Activated CD4-positive, alpha-beta memory T cell treated with anti-CD3 and anti-CD28 coated beads, Interleukin-2, amount 10 ng/mL, durations not matched to agents 7 days and 5 days (primary cell): Measurements from ENCODE around the gene PRKG1. TPM values are rescaled to one million over a fixed set of nuclear protein-coding genes. Genes with fewer than 3 reads are reported as not detected.
"Not testable (repeated sequence)": the region's sequence is repeated elsewhere in the genome, so short reads cannot be mapped to it uniquely, and the experiment has no call there.

ENCODE experiments used
- CTCF ChIA-PET: fragments of 350-600 bp; sonication (Branson Sonifier 250); formaldehyde crosslinking; loops from one replicate; lab custom pipeline; 2021; ENCODE audit warnings: antibody characterized with exemption, inconsistent platforms; lab: Charles Lee
- POLR2A ChIA-PET: fragments of 350-600 bp; sonication (Branson Sonifier 250); formaldehyde crosslinking; loops from one replicate; lab custom pipeline; 2021; ENCODE audit warnings: antibody characterized with exemption; lab: Charles Lee
- DNase-seq: peaks from one replicate; pipeline ENCODE4 v3.0.0-alpha.2; 2020
- H3K27ac Mint-ChIP-seq: one replicate; pipeline ENCODE4 v1.8.0; 2021; ENCODE audit warnings: mild to moderate bottlenecking, mixed read lengths
- H3K27me3 Mint-ChIP-seq: one replicate; pipeline ENCODE4 v1.8.0; 2021; ENCODE audit warnings: mixed read lengths
- H3K36me3 Mint-ChIP-seq: one replicate; pipeline ENCODE4 v1.8.0; 2021; ENCODE audit warnings: low read depth, mixed read lengths
- H3K4me1 Mint-ChIP-seq: one replicate; pipeline ENCODE4 v1.8.0; 2021; ENCODE audit warnings: mixed read lengths
- H3K4me3 Mint-ChIP-seq: one replicate; pipeline ENCODE4 v1.8.0; 2021; ENCODE audit warnings: mild to moderate bottlenecking, mixed read lengths
- H3K9me3 Mint-ChIP-seq: one replicate; pipeline ENCODE4 v1.8.0; 2021; ENCODE audit warnings: mixed read lengths
- total RNA-seq, 2 experiments: library from RNA; stranded (reverse); gene quantifications; one replicate each; pipeline ENCODE4 v1.2.3, GENCODE V29; 2021

The PRKG1 gene
- total RNA-seq, 2 experiments from 2014 or later: not detected

DNA sequence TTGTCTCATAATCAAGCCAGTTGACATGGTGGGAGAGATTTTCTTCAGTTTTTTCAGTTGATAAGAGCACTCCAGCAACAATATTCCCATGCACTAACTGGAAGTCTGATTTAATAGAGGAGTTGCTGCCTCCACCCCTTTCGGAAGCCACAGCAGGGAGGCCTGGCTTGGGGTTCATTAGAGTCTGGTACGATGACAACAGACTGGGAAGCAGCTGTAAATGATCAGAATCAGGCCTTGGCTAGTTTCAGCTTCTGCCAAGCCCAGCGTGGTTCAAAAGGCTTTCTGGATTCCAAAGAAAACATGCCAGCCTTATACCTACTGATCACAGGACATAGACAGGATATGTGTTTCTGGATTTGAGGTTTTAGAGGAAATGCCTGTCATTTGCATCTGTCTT is 351.1 kb downstream of the PRKG1 start:
- Mint-ChIP-seq H3K36me3 (no peaks in the 10 kb centered on the region), H3K9me3 (no peaks in the 10 kb centered on the region), H3K4me1 (no peaks in the 10 kb centered on the region), H3K27me3 (peaks cover 1% of the 10 kb centered on the region), H3K27ac (no peak overlapping the region), H3K4me3 (no peak overlapping the region)
- ChIA-PET CTCF (no interaction called here), POLR2A (no interaction called here)
- no peak for DNase-seq

GRCh38 chr10:51427758-51428157 is 353.5 kb downstream of the PRKG1 start:
- Mint-ChIP-seq H3K4me1 (no peaks in the 10 kb centered on the region), H3K9me3 (no peaks in the 10 kb centered on the region), H3K27ac (no peak overlapping the region), H3K36me3 (no peaks in the 10 kb centered on the region), H3K4me3 (no peak overlapping the region), H3K27me3 (peaks cover 1% of the 10 kb centered on the region)
- ChIA-PET CTCF (no interaction called here), POLR2A (no interaction called here)
- no peak for DNase-seq

GRCh38 chr10:51430506-51430905 is 356.2 kb downstream of the PRKG1 start:
- H3K27ac Mint-ChIP-seq: no peak overlapping the region
- POLR2A ChIA-PET: no interaction called here
- H3K4me1 Mint-ChIP-seq: no peaks in the 10 kb centered on the region
- H3K4me3 Mint-ChIP-seq: no peak overlapping the region
- H3K9me3 Mint-ChIP-seq: no peaks in the 10 kb centered on the region
- H3K27me3 Mint-ChIP-seq: no peaks in the 10 kb centered on the region
- no peaks in the 10 kb centered on the region for H3K36me3 Mint-ChIP-seq
- DNase-seq: no peak
- CTCF ChIA-PET: no interaction called here

GRCh38 chr10:51433949-51434475 is 359.7 kb downstream of the PRKG1 start:
- Mint-ChIP-seq H3K27me3 (no peaks in the 10 kb centered on the region), H3K36me3 (no peaks in the 10 kb centered on the region)
- POLR2A ChIA-PET: no interaction called here

DNA sequence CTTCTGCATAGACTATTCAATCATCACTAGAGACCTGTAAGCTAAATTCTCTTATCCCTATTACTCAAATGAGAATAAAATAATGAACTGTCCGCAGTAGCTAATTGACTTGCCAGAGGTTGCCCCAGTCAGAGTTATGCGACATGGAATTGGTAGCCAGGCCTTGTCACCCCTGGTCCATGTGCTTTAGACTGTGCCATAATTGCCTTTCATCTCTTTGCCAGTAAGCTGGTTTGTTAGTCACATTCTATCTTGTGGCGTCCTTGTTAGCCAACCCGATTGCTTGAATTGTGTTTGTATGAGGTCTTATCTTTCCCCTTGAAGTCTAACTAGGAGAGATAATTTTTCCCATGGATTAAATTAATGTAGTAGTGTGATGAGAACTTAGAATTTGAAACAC is 362.5 kb downstream of the PRKG1 start:
- no peak for DNase-seq
- ChIA-PET CTCF (no interaction called here), POLR2A (no interaction called here)
- no peaks in the 10 kb centered on the region for H3K27me3 Mint-ChIP-seq
- no peaks in the 10 kb centered on the region for H3K9me3 Mint-ChIP-seq
- H3K4me1 Mint-ChIP-seq: no peaks in the 10 kb centered on the region
- H3K4me3 Mint-ChIP-seq: no peak overlapping the region
- no peak overlapping the region for H3K27ac Mint-ChIP-seq
- no peaks in the 10 kb centered on the region for H3K36me3 Mint-ChIP-seq

More at GRCh38 chr10:51433949-51434475, 359.7 kb downstream of the PRKG1 start:
- CTCF ChIA-PET: no interaction called here
- Mint-ChIP-seq H3K4me3 (no peak overlapping the region), H3K4me1 (no peaks in the 10 kb centered on the region), H3K27ac (no peak overlapping the region), H3K9me3 (no peaks in the 10 kb centered on the region)
- no peak for DNase-seq

- Mint-ChIP-seq H3K4me1 (no peaks in the 10 kb centered on the region), H3K36me3 (no peaks in the 10 kb centered on the region), H3K27ac (no peak overlapping the region), H3K4me3 (no peak overlapping the region), H3K9me3 (no peaks in the 10 kb centered on the region), H3K27me3 (no peaks in the 10 kb centered on the region)
- no peak for DNase-seq
- ChIA-PET CTCF (interaction anchor here (0.8 kb wide), 1 partner anchor 51 kb away, joined by 3 read pairs; no protein-coding TSS in a partner anchor), POLR2A (no interaction called here)
Observed at GRCh38 chr10:51439645-51440044, 365.4 kb downstream of the PRKG1 start.

DNA sequence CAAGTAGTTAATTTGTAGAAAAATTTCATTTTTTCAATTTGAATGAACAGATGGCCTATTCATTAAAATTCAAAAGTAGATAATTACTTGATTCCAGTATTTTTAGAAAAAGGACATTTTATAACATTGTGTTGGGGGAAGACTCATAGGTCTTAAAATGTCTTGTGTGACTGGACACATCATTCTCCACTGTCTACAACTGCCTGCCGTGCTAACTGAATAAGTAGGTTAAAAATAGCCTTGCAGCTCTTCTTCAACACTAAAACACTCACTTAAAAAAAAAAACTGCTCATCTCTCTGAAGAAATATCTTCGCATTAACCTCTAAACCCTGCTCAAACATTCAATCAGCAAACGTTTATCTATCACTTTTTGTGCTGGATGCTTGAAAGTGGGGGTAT is 371.3 kb downstream of the PRKG1 start:
- H3K9me3 Mint-ChIP-seq: no peaks in the 10 kb centered on the region
- ChIA-PET CTCF (no interaction called here), POLR2A (no interaction called here)
- H3K4me3 Mint-ChIP-seq: no peak overlapping the region
- H3K4me1 Mint-ChIP-seq: no peaks in the 10 kb centered on the region
- DNase-seq: no peak
- H3K36me3 Mint-ChIP-seq: no peaks in the 10 kb centered on the region
- H3K27me3 Mint-ChIP-seq: no peaks in the 10 kb centered on the region
- no peak overlapping the region for H3K27ac Mint-ChIP-seq

DNA sequence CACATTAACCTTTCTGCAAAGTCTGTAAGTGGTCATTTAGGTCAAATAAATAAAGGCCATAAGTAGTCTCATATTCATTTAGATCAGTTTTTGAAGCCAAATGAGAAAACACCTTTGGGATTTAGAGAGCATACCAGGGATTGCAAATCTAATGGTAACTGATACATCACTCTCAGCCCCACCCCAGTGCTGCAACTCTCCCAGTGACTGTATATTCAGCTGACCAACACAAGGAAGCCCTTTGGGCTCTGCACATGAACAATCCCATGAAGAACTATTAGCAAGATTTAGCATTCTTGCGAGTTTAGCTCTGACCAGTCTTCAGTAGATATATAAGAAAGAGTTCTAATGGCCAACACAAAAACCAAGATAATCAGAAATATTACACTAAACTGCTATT is 372.8 kb downstream of the PRKG1 start:
- ChIA-PET POLR2A (no interaction called here), CTCF (no interaction called here)

DNA sequence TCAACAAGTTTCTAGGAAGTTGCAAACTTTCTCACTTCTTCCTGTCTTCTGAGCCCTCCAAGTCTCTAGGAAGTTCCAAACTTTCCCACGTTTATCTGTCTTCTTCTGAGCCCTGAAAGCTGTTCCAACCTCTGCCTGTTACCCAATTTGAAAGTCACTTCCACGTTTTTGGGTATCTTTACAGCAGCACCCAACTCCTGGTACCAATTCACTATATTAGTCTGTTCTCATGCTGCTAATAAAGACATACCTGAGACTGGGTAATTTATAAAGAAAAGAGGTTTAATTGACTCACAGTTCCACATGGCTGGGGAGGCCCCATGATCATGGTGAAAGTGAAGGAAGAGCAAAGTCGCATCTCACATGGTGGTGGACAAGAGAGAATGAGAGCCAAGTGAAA is 381.5 kb downstream of the PRKG1 start:
- DNase-seq, H3K27ac Mint-ChIP-seq, POLR2A ChIA-PET, CTCF ChIA-PET, H3K36me3 Mint-ChIP-seq, H3K9me3 Mint-ChIP-seq, H3K4me3 Mint-ChIP-seq, H3K27me3 Mint-ChIP-seq, H3K4me1 Mint-ChIP-seq: not testable (repeated sequence)

More for the DNA sequence above, 372.8 kb downstream of the PRKG1 start:
- Mint-ChIP-seq H3K9me3 (no peaks in the 10 kb centered on the region), H3K4me1 (no peaks in the 10 kb centered on the region), H3K27me3 (no peaks in the 10 kb centered on the region), H3K36me3 (no peaks in the 10 kb centered on the region), H3K4me3 (no peak overlapping the region), H3K27ac (no peak overlapping the region)
- no peak for DNase-seq

- Mint-ChIP-seq H3K4me1 (no peaks in the 10 kb centered on the region), H3K9me3 (peaks cover 5% of the 10 kb centered on the region), H3K27ac (no peak overlapping the region), H3K36me3 (no peaks in the 10 kb centered on the region), H3K27me3 (no peaks in the 10 kb centered on the region), H3K4me3 (no peak overlapping the region)
- DNase-seq: no peak
- ChIA-PET CTCF (no interaction called here), POLR2A (no interaction called here)
Observed at GRCh38 chr10:51459476-51459875, 385.2 kb downstream of the PRKG1 start.

- POLR2A ChIA-PET: interaction anchor here (0.8 kb wide), 1 partner anchor 14 kb away, joined by 3 read pairs; no protein-coding TSS in a partner anchor
- no peak overlapping the region for H3K4me3 Mint-ChIP-seq
Observed at GRCh38 chr10:51462076-51462779, 387.9 kb downstream of the PRKG1 start.

GRCh38 chr10:51468424-51468823 is 394.1 kb downstream of the PRKG1 start:
- Mint-ChIP-seq H3K4me3 (no peak overlapping the region), H3K4me1 (no peaks in the 10 kb centered on the region)

More at GRCh38 chr10:51462076-51462779, 387.9 kb downstream of the PRKG1 start:
- no peaks in the 10 kb centered on the region for H3K27me3 Mint-ChIP-seq
- H3K4me1 Mint-ChIP-seq: no peaks in the 10 kb centered on the region
- H3K36me3 Mint-ChIP-seq: no peaks in the 10 kb centered on the region
- CTCF ChIA-PET: no interaction called here
- no peak for DNase-seq
- H3K9me3 Mint-ChIP-seq: no peaks in the 10 kb centered on the region
- no peak overlapping the region for H3K27ac Mint-ChIP-seq

DNA sequence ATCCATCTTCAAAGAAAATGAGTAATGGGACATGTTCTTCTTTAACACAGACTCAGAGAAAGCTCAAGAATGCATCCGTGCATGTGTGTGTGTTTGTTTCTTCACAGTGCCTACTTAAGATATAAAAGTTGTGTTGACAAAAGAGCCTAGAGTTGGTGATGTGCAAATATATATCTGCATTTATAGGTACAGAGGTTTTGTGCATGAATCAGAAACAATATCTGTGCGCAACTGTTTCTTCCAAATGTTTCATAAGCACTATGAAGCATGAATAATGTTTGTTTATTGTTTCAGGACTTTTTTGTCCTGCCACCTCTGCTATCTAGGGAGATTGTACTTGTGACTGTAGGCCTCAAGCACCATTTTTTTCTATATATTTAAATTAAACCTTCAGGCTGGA is 395.4 kb downstream of the PRKG1 start:
- Mint-ChIP-seq H3K4me1 (no peaks in the 10 kb centered on the region), H3K27me3 (no peaks in the 10 kb centered on the region), H3K4me3 (no peak overlapping the region), H3K36me3 (no peaks in the 10 kb centered on the region), H3K9me3 (no peaks in the 10 kb centered on the region), H3K27ac (no peak overlapping the region)
- ChIA-PET CTCF (no interaction called here), POLR2A (no interaction called here)
- DNase-seq: no peak

More at GRCh38 chr10:51468424-51468823, 394.1 kb downstream of the PRKG1 start:
- Mint-ChIP-seq H3K36me3 (no peaks in the 10 kb centered on the region), H3K27me3 (no peaks in the 10 kb centered on the region), H3K27ac (no peak overlapping the region), H3K9me3 (no peaks in the 10 kb centered on the region)
- ChIA-PET POLR2A (no interaction called here), CTCF (no interaction called here)
- DNase-seq: no peak

DNA sequence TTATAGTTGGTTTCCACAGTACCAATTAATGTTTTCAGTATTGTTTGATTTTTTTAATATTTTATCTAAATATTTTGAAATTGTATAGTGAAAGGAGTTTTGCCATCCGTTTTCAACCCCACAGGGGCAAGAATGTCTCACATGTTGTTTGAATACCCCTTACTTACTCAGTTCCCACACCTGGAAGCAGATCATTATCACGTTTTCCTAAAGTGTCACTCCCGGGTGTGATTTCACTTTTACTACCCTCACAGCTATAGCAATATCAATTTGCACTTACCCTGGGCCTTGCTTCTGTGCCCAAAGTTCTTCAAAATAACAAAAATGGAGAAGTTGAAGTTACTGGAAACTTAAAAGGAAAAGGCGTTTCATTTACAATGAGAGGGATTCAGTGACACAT is 397.0 kb downstream of the PRKG1 start:
- H3K27ac Mint-ChIP-seq: no peak overlapping the region
- no peaks in the 10 kb centered on the region for H3K9me3 Mint-ChIP-seq
- H3K4me1 Mint-ChIP-seq: no peaks in the 10 kb centered on the region
- ChIA-PET CTCF (no interaction called here), POLR2A (no interaction called here)
- H3K36me3 Mint-ChIP-seq: no peaks in the 10 kb centered on the region
- no peak for DNase-seq
- H3K4me3 Mint-ChIP-seq: no peak overlapping the region
- H3K27me3 Mint-ChIP-seq: no peaks in the 10 kb centered on the region
